ENCODE results near the gene ENHO.

Gene ENHO

GRCh38 chr9:34522091-34522887, 501 bp downstream of the ENHO start:
- DNase-seq, result peak in 1 of 2 experiments; percentile 11

DNA sequence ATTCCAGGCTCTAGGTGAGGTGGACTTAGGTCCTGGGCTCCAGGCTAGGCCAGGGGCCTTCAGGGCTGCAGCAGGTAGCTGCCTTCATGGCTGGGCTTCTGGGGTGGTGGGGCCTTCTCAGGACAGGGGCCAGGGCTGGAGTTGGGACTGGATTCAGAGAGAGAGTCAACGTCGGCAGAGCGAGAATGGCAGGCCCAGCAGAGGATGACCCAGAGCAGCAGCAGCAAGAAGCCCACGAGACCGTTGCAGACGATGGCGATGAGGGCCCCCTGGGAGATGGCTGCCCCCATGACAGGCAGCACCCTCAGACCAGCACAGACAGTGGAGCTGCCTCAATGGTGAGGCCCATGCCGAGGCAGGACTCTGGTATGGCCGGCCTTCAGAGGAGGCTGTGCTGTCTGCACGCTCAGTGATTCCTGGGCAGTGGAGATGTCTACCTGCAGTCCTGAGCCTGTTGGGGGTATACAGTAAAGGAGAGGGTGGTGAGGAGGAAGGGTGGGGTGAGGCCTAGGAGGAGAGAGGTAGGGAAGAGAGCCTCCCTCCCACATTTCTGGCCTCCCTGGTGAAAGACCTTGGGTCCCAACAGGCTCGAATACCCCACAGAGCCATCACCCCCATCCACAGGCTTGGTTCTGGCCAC, 1.3 kb downstream of the ENHO start:
- DNase-seq, result no peak

DNA sequence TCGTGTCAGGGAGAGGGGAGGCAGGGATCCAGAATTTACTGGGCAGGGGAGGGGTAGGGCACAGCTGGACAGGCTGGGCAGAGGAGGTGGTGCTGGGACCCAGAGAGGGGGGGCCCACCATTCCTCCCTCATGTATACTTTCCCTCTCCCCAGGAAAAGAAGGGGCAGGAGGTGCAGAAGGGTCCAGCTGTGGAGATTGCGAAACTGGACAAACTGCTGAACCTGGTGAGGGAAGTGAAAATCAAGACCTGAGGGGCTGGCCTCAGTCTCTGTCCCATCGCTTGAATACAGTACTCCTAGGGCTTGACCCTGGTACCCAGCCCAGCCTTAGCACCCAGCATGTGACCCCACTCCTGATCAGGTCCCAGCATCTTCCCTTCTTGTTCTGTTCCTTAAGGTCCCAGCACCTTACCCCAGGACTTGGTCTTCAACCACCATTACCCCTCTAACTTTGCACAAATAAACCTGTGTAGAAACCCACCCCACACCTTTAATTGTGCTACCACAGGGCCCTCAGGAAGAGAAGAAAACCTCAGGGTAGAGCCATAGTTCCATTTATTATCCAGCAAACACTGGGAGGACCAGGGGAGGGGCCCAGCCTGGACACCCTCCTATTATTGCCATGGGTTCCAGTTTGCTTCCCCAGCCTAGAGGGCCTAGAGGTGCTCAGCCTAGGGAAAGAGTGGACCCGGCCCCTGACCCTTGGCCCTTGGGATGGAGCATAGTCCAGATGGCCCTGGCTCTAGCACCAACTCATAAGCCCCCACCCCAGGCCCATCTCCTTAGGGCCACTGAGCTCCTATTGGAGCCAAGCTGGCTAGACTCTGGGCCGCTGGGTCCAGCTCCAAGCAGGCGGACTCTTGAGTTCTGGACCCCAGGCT, 2.0 kb downstream of the ENHO start:
- DNase-seq, result no peak

DNA sequence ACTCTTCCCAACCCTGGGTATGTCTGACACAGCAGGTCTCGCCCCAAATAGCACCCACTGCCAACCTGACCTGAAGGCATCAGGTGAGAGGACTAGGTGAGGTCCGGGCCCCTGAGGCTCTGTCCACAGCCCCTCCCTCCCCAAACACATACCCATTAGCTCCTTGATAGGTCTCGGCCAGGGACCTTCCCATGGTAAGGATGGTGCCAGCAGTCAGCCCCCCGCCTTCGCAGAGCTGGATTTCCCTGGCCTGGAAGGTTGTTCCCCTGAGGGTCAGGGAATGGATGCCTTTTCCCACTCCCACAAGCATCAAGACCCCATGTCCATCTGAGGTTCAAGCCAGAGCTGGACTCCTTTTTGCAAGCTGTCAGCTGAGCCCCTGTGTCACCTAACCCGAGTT, 2.7 kb downstream of the ENHO start:
- no peak for DNase-seq

GRCh38 chr9:34519321-34520020, 3.3 kb downstream of the ENHO start:
- DNase-seq, result no peak

DNA sequence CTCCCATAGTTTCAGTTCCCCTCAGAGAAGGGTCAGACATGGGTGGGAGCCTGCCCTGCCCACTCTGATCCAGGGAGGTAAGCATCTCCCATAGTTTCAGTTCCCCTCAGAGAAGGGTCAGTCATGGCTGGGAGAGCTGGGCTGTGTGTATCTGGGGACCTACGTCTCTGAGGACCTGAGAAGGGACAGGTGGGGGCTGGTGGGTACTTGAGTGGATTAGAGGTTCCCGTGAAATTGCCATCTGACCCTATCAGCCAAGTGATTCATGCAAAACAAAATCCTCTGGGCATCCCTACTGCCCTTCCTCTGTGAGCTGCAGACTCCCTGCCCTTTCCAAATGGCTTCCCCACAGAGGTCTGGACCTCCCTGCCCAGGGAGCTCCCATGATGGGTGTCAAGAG, 3.9 kb downstream of the ENHO start:
- DNase-seq, result no peak

- DNase-seq, result no peak
Measured at GRCh38 chr9:34518110-34518616, 4.6 kb downstream of the ENHO start.

- no peak for DNase-seq
Measured at GRCh38 chr9:34517185-34517584, 5.6 kb downstream of the ENHO start.

GRCh38 chr9:34515959-34516358, 6.8 kb downstream of the ENHO start:
- DNase-seq, result no peak

DNA sequence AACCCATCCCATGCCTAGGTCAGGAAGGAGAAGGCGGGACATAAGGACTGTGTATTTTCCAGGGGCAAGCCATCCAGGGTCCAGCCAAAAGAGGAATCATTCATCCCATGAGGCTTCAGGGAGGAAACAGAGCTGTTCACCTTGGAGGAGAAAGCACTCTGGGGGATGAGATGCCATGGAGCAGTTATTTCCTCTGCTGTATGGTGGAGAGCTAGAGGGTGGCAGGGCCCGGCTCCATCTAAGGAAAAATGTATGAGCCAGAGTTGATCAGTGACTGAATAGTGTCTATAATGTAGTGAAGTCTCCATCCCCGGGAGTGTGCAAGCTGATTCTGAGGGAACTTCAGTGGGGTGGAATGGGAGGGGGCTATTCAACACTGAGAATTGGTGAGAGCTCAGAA, 8.0 kb downstream of the ENHO start:
- DNase-seq, result no peak

- DNase-seq, result no peak
Measured at GRCh38 chr9:34514401-34514800, 8.4 kb downstream of the ENHO start.

DNA sequence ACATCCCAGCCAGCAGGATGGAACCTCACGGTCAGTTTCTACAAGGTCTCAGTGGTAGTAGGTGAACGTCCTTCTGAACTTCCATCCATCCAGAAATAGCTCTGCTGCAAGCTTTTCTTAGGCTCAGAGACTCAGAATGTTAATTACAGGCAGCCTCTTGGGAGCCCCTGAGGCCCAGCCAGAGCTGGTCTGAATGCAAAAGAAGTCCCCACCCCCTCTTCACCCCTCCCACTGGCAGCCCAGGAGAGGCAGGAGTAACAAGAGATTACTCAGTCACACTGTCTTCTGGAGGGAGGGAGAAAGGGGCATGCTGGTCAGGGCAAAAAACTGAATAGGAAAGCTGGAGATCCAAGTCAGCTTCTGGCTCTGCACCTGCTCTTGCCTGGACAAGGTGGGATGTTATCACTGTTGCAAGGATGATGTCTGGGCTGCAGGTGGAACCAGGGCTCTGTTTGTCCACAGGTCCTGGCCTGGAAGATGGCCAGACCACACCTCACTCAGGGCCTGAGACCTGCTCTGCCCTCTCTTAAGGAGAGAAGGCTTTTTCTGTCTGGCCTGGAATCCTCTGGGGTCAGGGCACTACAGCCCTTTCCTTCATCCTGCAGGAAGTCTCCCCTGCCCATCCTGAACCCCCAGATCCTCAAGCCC, 9.1 kb downstream of the ENHO start:
- DNase-seq, result no peak

GRCh38 chr9:34512131-34513078, 10.4 kb downstream of the ENHO start:
- no peak for DNase-seq

DNA sequence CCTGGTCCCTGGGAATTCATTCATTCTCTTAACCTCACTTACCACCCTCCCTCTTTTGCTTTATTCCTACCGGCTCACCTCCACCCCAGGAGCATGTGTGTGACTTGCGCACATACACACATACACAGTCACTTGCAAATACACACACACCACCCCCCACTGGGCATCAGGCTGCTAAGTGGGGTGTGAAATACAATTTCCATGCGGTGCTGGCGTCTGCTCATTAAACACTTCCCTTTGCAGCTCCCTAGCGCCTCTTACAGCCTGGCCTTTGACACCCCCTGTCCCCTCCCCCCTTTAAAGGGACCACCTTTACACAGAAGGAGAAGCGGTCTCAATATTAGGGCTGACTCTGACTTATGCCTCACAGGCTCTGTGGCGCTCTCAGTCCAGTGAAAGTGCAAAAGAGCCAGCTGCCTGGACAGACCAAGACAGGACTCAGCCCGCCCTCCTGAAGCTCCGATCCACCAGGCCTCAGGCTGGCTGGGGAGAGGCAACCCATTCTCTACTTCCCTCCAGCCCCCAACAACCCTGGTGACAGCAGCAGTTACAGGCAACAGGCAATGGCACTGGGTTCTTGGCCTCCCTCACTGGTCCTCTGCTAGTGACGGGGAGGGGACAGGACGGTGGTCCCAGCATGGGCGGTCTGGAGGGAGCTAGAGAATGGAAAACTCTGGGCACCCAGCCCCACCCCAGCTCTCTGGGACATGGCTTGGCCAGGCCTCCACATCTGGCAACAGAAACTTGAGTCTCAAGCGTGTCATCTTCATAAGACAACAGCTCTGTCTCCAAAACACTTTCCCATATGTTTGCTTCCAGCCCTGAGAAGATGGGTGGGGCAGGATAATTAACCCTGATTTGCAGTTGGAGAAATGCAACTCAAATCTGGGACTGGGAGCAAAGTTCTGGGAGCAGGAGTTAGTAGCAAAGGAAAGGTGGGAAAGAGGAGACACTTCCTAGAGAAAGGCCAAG, 12.0 kb downstream of the ENHO start:
- DNase-seq, result no peak

- DNase-seq, result no peak
Measured at GRCh38 chr9:34508951-34509350, 13.8 kb downstream of the ENHO start.

DNA sequence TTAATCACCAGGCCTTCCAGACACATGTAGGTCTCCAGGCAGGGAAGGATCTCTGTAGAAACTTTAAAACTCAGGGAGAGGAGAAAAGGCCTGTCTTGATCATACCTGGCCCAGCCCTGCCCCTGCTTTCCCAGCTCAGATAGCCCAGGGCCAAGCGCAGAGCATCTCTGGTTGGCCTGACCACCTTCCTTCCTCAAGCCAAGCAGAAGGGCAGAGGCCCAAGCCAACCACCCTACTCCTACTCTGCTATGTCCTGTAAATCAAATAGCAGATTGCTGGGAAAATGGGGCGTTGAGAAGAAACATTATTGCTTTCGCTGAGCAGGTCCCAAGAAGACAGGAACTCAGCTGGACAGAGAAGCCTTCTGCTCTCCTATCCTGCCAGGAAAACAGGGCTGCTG, 14.3 kb downstream of the ENHO start:
- no peak for DNase-seq

DNA sequence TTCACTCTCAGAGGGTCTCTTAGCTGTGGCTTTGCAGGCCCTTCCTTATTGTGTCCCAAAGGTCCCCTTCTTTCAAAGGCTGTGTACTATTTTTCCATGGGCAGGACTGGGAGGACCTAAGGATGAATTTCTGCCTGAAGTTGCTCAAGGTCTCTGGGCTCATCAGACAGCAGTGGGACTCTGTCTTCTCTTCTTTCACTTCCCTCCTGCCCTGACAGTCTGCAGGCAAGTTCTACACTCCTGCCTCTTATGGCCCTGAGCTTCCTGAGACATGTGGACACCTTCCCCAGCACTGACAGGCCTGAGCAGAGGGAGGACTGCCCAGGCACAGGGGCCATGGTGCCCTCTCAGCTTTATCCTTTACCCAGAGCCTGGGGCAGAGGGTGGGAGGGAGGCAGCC, 14.8 kb downstream of the ENHO start:
- DNase-seq, result no peak

GRCh38 chr9:34507556-34507955, 15.2 kb downstream of the ENHO start:
- no peak for DNase-seq

DNA sequence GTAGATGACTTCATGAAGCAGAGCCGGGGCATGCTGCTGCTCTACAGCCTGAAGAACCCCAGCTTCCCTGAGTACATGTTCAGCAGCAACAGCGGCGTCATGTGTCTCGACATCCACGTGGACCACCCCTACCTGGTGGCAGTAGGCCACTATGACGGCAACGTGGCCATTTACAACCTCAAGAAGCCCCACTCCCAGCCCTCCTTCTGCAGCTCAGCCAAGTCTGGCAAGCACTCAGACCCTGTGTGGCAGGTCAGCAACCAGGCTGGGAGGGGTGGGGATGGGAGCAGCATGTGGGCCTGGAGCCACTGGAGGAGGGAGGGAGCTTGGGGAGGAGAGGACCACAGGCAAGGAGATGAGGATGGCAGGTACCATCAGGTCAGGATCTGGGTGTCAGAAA, 16.2 kb downstream of the ENHO start:
- no peak for DNase-seq

Measured in activated CD4-positive, alpha-beta T cell treated with anti-CD3 and anti-CD28 coated beads, Interleukin-2, amount 50 U/mL, for 48 hours (primary cell).